ENCODE data around the gene PPP4R3C. TPM values are rescaled to one million over a fixed set of nuclear protein-coding genes. Genes with fewer than 3 reads are reported as not detected.
A peak's percentile ranks its signal among the peaks of the same experiment; 100 is the strongest.

PPP4R3C gene
- total and polyA plus RNA-seq, 2 of the 4 experiments (the other 2 are of a cell fraction), result not detected

DNA sequence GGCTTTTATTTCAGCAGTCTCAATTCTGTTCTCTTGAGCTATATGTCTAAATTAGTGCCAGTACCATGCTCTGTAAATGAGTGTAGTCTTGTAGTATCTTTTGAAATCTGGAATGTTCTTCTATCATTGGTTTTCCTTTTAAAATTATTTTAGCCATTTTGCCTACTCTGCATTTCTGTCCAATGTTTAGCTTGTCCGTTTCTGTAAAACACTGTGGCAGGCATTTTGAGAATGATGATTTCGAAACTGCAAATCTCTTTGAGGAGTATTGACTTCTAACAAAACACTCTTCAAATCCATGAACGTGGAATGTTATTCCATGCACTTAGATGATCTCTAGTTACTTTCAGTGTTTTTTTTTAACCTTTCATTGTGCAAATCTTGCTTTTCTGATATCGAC, 28.3 kb upstream of the PPP4R3C start:
- Histone ChIP-seq H2AK9ac (replicated peaks; ENCODE audit: low read depth, low read length, poor library complexity) (no peak overlapping the region), H4K5ac (ENCODE audit: low read depth, low read length) (no peak overlapping the region), H3K9ac (ENCODE audit: low read depth, low read length) (no peak overlapping the region), H2BK20ac (ENCODE audit: low read depth, low read length) (no peak overlapping the region), H2AK5ac (ENCODE audit: low read depth, low read length) (no peak overlapping the region), H2AFZ (replicated peaks; ENCODE audit: low read length, poor library complexity) (no peak overlapping the region), H3K9me3 (ENCODE audit: control insufficient read depth, insufficient read depth, low read length) (no peaks in the 10 kb centered on the region), H4K20me1 (ENCODE audit: insufficient read depth, low read length) (no peaks in the 10 kb centered on the region), H2BK5ac (ENCODE audit: low read depth, low read length, poor library complexity, severe bottlenecking) (no peak overlapping the region), H3K4me3 (ENCODE audit: insufficient read depth, low read depth, low read length) (no peak overlapping the region), H2BK15ac (ENCODE audit: low read depth, low read length) (no peak overlapping the region), H3K27ac (ENCODE audit: insufficient read depth, low read length) (no peak overlapping the region), H3K23ac (ENCODE audit: low read depth, low read length) (no peak overlapping the region), H3K9me1 (ENCODE audit: insufficient read depth, low read length) (no peaks in the 10 kb centered on the region), H3K56ac (ENCODE audit: extremely low read depth, insufficient read depth, low read length) (no peak overlapping the region), H3K18ac (ENCODE audit: low read depth, low read length) (no peak overlapping the region), H3K4me2 (ENCODE audit: low read depth, low read length) (no peak overlapping the region), H3K36me3 (ENCODE audit: control insufficient read depth, insufficient read depth, low read length) (no peaks in the 10 kb centered on the region), H3K79me1 (ENCODE audit: low read depth in 1 of 2, low read length in 2 of 2) (no peaks in the 10 kb centered on the region), H3K4ac (ENCODE audit: low read depth, low read length) (no peak overlapping the region), H3K27me3 (ENCODE audit: control insufficient read depth, insufficient read depth, low read length) (no peaks in the 10 kb centered on the region), H4K8ac (ENCODE audit: low read depth in 2 of 2, low read length in 2 of 2) (no peak overlapping the region), H3K4me1 (ENCODE audit: control insufficient read depth, insufficient read depth, low read length) (no peaks in the 10 kb centered on the region), H4K91ac (ENCODE audit: insufficient read depth, low read depth, low read length) (no peak overlapping the region), H3K14ac (replicated peaks; ENCODE audit: low read depth, low read length) (no peak overlapping the region), H2BK120ac (ENCODE audit: low read depth, low read length) (no peak overlapping the region)
- no CpG with 5 or more reads among the region's 4 CpGs for WGBS, 2 experiments (ENCODE audit: extremely low coverage in 2 of 2, insufficient read length in 1 of 2)
- no peak for TF ChIP-seq RFX5 (IDR thresholded peaks at IDR 0.05; ENCODE audit: low read depth, low read length)
- peak; percentile 51 for TF ChIP-seq MAFK (IDR thresholded peaks at IDR 0.05; ENCODE audit: low read depth, low read length)
- intact Hi-C loops (cut with micrococcal nuclease) (no loop called here), in situ Hi-C loops (cut with MboI; ENCODE audit: low sequenced_read_pairs) (no loop called here), dilution Hi-C loops (cut with HindIII; ENCODE audit: low sequenced_read_pairs, unreplicated experiment) (no loop called here)
- POLR2A ChIA-PET (ENCODE audit: unreplicated experiment), result no interaction called here
- no TSS peak for BruUV-seq (replicated peaks)
- CTCF ChIA-PET, result no interaction called here
- DNase-seq (no peak), ATAC-seq (ENCODE audit: low read depth) (no peak)
